HepG2 (cell line): ENCODE results near the gene SMAD6. TPM values are rescaled to one million over a fixed set of nuclear protein-coding genes. Genes with fewer than 3 reads are reported as not detected.

Source experiments
- ATAC-seq: fragments of 200-7000 bp; cut with Tn5 transposase; 3 replicates; pipeline ENCODE4 v1.9.1; 2020; ENCODE audit warnings: mild to moderate bottlenecking, moderate library complexity
- BruUV-seq: library from RNA; stranded (reverse); fragments of 400-500 nt; replicated peaks from 2 replicates; lab custom pipeline; 2021; lab: Mats Ljungman, UMichigan
- CTCF ChIA-PET: fragments of 300-600 bp; formaldehyde crosslinking; extraction: SDS; loops from one replicate; lab custom pipeline; 2021; ENCODE audit warnings: low total read pairs, inconsistent platforms, low intra/inter-chr PET ratio; lab: Yijun Ruan, JAX
- POLR2A ChIA-PET: fragments of 350-600 bp; sonication (Branson Sonifier 250); formaldehyde crosslinking; loops from one replicate; lab custom pipeline; 2020; ENCODE audit warnings: antibody characterized with exemption, inconsistent platforms; lab: Yijun Ruan, JAX
- DNase-seq: peaks from one replicate; pipeline ENCODE4 v3.0.0-alpha.2; 2015; ENCODE audit warnings: low spot score
- FAIRE-seq: peaks from 3 replicates; lab custom pipeline; 2011; peaks lifted over from hg19 to GRCh38; lab: Jason Lieb, UNC
- H2AFZ ChIP-seq: one replicate; pipeline ENCODE4 v1.6.1; 2011; ENCODE audit warnings: low read length, inconsistent platforms
- H3K27ac ChIP-seq: fragments of 300-600 bp; 3 replicates; pipeline ENCODE4 v1.8.0; 2011; ENCODE audit warnings: mixed run types, mild to moderate bottlenecking, mixed read lengths, low read length, inconsistent platforms; ENCODE audit not compliant: insufficient read depth; ENCODE audit errors: extremely low read length
- H3K27me3 ChIP-seq, 2 experiments: fragments of 200-600 bp in 1 of 2; 2 replicates in 1 of 2; 3 replicates in 1 of 2; pipeline versions ENCODE4 v1.6.0 to v1.8.0; 2011; ENCODE audit warnings: low read length in 2 of 2, mild to moderate bottlenecking in 2 of 2, moderate library complexity in 2 of 2, inconsistent platforms in 1 of 2; ENCODE audit not compliant: insufficient read depth in 2 of 2, control insufficient read depth in 1 of 2
- H3K36me3 ChIP-seq, 2 experiments: fragments of 200-600 bp in 1 of 2; replicated peaks in 1 of 2; 2 replicates in 1 of 2; 3 replicates in 1 of 2; pipeline versions ENCODE4 v1.5.1 to v1.8.0; 2011; ENCODE audit warnings: low read length in 2 of 2, inconsistent platforms in 1 of 2; ENCODE audit not compliant: insufficient read depth in 2 of 2, control insufficient read depth in 1 of 2
- H3K4me1 ChIP-seq: 2 replicates; pipeline ENCODE4 v1.5.1; 2012; ENCODE audit warnings: low read length, inconsistent platforms; ENCODE audit not compliant: insufficient read depth
- H3K4me2 ChIP-seq: 2 replicates; pipeline ENCODE4 v1.6.0; 2011; ENCODE audit warnings: low read depth, low read length, inconsistent platforms
- H3K4me3 ChIP-seq, 3 experiments: fragments of 200-600 bp in 1 of 3; sonication (generic), shearing (Covaris generic) in 1 of 3; replicated peaks in 1 of 3; 2 replicates each; pipeline ENCODE4 v1.5.1; 2011 to 2016; ENCODE audit warnings: low read length in 3 of 3, inconsistent platforms in 2 of 3, low read depth in 2 of 3, mild to moderate bottlenecking in 2 of 3, control low read depth in 1 of 3, mixed read lengths in 1 of 3; ENCODE audit not compliant: insufficient read depth in 1 of 3
- H3K79me2 ChIP-seq: one replicate; pipeline ENCODE4 v1.6.1; 2011; ENCODE audit warnings: low read length, inconsistent platforms; ENCODE audit not compliant: insufficient read depth
- H3K9ac ChIP-seq: 2 replicates; pipeline ENCODE4 v1.6.0; 2011; ENCODE audit warnings: mild to moderate bottlenecking, low read depth, low read length, inconsistent platforms; ENCODE audit not compliant: insufficient read depth
- H3K9me3 ChIP-seq: 2 replicates; pipeline ENCODE4 v1.5.1; 2012; ENCODE audit warnings: mild to moderate bottlenecking, low read length
- H4K20me1 ChIP-seq: 2 replicates; pipeline ENCODE4 v1.6.0; 2011; ENCODE audit warnings: inconsistent platforms, mild to moderate bottlenecking, low read length, moderate library complexity; ENCODE audit not compliant: insufficient read depth
- ARID2 ChIP-seq: sonication (generic); formaldehyde crosslinking; IDR thresholded peaks from 2 replicates; pipeline ENCODE4 v1.8.1; 2022; ENCODE audit warnings: mild to moderate bottlenecking, missing genetic modification reagents, borderline replicate concordance
- ASH2L ChIP-seq: fragments of 300-600, 200-600 bp; sonication (generic); IDR thresholded peaks from 2 replicates; pipeline ENCODE4 v1.7.0; 2017; ENCODE audit warnings: low read depth, mild to moderate bottlenecking, moderate library complexity, mixed read lengths, low read length; ENCODE audit not compliant: insufficient read length
- CHD4 ChIP-seq: fragments of 200-600 bp; sonication (generic); IDR thresholded peaks from 2 replicates; pipeline ENCODE4 v1.7.0; 2017; ENCODE audit warnings: mild to moderate bottlenecking, low read length, borderline replicate concordance
- EHMT2 ChIP-seq: fragments of 200-600 bp; sonication (generic); IDR thresholded peaks from 2 replicates; pipeline ENCODE4 v1.7.0; 2017; ENCODE audit warnings: antibody characterized with exemption, low read depth, low read length, borderline replicate concordance
- FOSL1 ChIP-seq: sonication (generic); formaldehyde crosslinking; IDR thresholded peaks from 2 replicates; pipeline ENCODE4 v1.9.0; 2021; ENCODE audit warnings: missing genetic modification reagents, borderline replicate concordance
- HNRNPUL1 ChIP-seq: fragments of 200-400 bp; formaldehyde crosslinking; IDR thresholded peaks from 2 replicates; pipeline ENCODE4 v1.6.1; 2017; ENCODE audit warnings: low read depth, mild to moderate bottlenecking, low read length, moderate library complexity
- IRF2 ChIP-seq: IDR thresholded peaks from 2 replicates; pipeline ENCODE4 v1.6.1; 2018; ENCODE audit warnings: missing genetic modification reagents, missing compliant biosample characterization
- MBD4 ChIP-seq: IDR thresholded peaks from 2 replicates; pipeline ENCODE4 v1.6.1; 2012; ENCODE audit warnings: low read length, inconsistent platforms, borderline replicate concordance
- MLLT10 ChIP-seq: sonication (generic); formaldehyde crosslinking; IDR thresholded peaks from 2 replicates; pipeline ENCODE4 v1.4.0; 2020; ENCODE audit warnings: missing genetic modification reagents
- NRL ChIP-seq: sonication (generic); formaldehyde crosslinking; IDR thresholded peaks from 2 replicates; pipeline ENCODE4 v1.5.0; 2020; ENCODE audit warnings: missing genetic modification reagents, mild to moderate bottlenecking, moderate library complexity, borderline replicate concordance
- RXRA ChIP-seq: sonication (generic); formaldehyde crosslinking; IDR thresholded peaks from 2 replicates; pipeline ENCODE4 v1.5.1; 2020; ENCODE audit warnings: missing genetic modification reagents
- ZBTB3 ChIP-seq: sonication (generic); formaldehyde crosslinking; IDR thresholded peaks from 2 replicates; pipeline ENCODE4 v1.4.0; 2020; ENCODE audit warnings: low read depth, mild to moderate bottlenecking, moderate library complexity, missing genetic modification reagents, borderline replicate concordance
- ZNF205 ChIP-seq: IDR thresholded peaks from 2 replicates; pipeline ENCODE4 v1.6.1; 2018; ENCODE audit warnings: missing biosample characterization, missing genetic modification reagents
- ZNF530 ChIP-seq: sonication (generic); formaldehyde crosslinking; IDR thresholded peaks from 2 replicates; pipeline ENCODE4 v1.5.0; 2020; ENCODE audit warnings: low read depth, mild to moderate bottlenecking, missing genetic modification reagents
- WGBS: methylation state at CpG from one replicate; pipeline ENCODE4 v1.1.6; 2017; ENCODE audit warnings: low lambda C conversion rate; 5-methylcytosine and 5-hydroxymethylcytosine counted together
- in situ Hi-C: cut with HindIII; loops from 2 replicates; pipeline ENCODE4 v1.10.0; 2017; ENCODE audit warnings: low pct_unique_long_range_greater_than_20kb; ENCODE audit not compliant: extremely low pct_ligation_motif_present
- intact Hi-C: fragments of 100-400 bp; cut with micrococcal nuclease; formaldehyde crosslinking; loops from one replicate; pipeline ENCODE4 v1.10.0; 2022; ENCODE audit not compliant: unreplicated experiment
- polyA plus RNA-seq, 8 experiments: library from polyadenylated mRNA; depleted of rRNA in 3 of 8; stranded (reverse) in 7 of 8; unstranded in 1 of 8; fragments of >200 nt; fragmentation: Illumina TruSeq in 4 of 8; extraction: Trizol in 4 of 8; gene quantifications; 2 replicates each; pipeline versions ENCODE4 v1.2.1 to v1.2.3, GENCODE V29; 2011 to 2016; ENCODE audit warnings: low read depth in 4 of 8, missing spikeins in 1 of 8, mixed read lengths in 1 of 8; ENCODE audit not compliant: insufficient read depth in 1 of 8
- total RNA-seq, 5 experiments: library from RNA; depleted of rRNA; stranded (reverse); fragments of >200 nt; fragmentation: Illumina TruSeq; extraction: Trizol; gene quantifications; 2 replicates each; pipeline ENCODE4 v1.2.3, GENCODE V29; 2016; ENCODE audit warnings: low read depth in 1 of 5
- TF ChIP-seq, protein P1 (sequence below): sonication (generic); formaldehyde crosslinking; IDR thresholded peaks from 2 replicates; pipeline ENCODE4 v1.8.1; 2023; ENCODE audit warnings: mild to moderate bottlenecking, missing genetic modification reagents, borderline replicate concordance
- TF ChIP-seq, protein P2 (sequence below): IDR thresholded peaks from 2 replicates; pipeline ENCODE4 v1.6.1; 2012; ENCODE audit warnings: low read length, improper control_type of control experiment
- TF ChIP-seq, protein P3 (sequence below): sonication (generic); formaldehyde crosslinking; IDR thresholded peaks from 2 replicates; pipeline ENCODE4 v1.8.1; 2023; ENCODE audit warnings: mild to moderate bottlenecking, missing genetic modification reagents

SMAD6 gene
- total and polyA plus RNA-seq, 2 of the 13 experiments (the other 11 are each of a cell fraction or from before 2014, with no cell fraction given): 3.3 to 4.4 TPM

DNA sequence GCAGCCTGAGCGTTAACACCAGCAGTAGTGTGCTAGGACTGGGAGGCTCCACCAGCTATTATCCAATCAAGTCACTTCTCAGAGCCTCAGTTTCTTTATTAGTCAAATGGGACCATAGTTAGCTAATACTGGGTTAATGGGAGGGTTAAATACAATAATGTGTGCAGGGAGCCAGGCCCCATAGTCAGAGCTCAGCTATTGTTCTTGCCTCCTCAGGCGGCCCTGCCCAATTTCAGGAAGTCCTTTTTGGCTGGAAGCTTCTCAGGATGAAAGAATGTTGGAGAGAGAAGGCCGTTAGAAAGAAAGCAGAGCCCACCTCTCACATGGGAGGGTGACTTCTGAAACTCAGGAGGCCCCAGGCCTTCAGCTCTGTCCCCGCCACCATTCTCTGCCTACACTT lies 39.5 kb upstream of the SMAD6 start:
- Histone ChIP-seq H3K27me3 (no peaks in the 10 kb centered on the region), H3K9ac (no peak overlapping the region)
- DNase-seq: no peak
- no peak for TF ChIP-seq ZNF530 (CRISPR knock-in tag)
- TF ChIP-seq MBD4: no peak
- TF ChIP-seq, protein P1, sequence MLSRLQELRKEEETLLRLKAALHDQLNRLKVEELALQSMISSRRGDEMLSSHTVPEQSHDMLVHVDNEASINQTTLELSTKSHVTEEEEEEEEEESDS (CRISPR knock-in tag): no peak
- TF ChIP-seq RXRA (CRISPR knock-in tag): no peak
- no peak for TF ChIP-seq MLLT10
- TF ChIP-seq HNRNPUL1: no peak
- no peak for TF ChIP-seq FOSL1
- TF ChIP-seq ZBTB3 (CRISPR knock-in tag): no peak
- TF ChIP-seq, all 625 proteins: peak for 0
- no peak overlapping the region for H2AFZ ChIP-seq
- no peak overlapping the region for H3K4me3 ChIP-seq
- no peaks in the 10 kb centered on the region for H3K79me2 ChIP-seq
- in situ Hi-C loops: no loop called here
- no peaks in the 10 kb centered on the region for H3K9me3 ChIP-seq
- FAIRE-seq (no peak), ATAC-seq (no peak)
- CTCF ChIA-PET: no interaction called here
- no peaks in the 10 kb centered on the region for H3K36me3 ChIP-seq
- 59% methylated on average over 3 of the region's 4 CpGs for WGBS
- POLR2A ChIA-PET: no interaction called here
- no peak overlapping the region for H3K27ac ChIP-seq
- H3K4me1 ChIP-seq: peaks cover 15% of the 10 kb centered on the region
- intact Hi-C loops: no loop called here
- no peaks in the 10 kb centered on the region for H4K20me1 ChIP-seq
- H3K4me2 ChIP-seq: no peak overlapping the region
- no TSS peak for BruUV-seq

DNA sequence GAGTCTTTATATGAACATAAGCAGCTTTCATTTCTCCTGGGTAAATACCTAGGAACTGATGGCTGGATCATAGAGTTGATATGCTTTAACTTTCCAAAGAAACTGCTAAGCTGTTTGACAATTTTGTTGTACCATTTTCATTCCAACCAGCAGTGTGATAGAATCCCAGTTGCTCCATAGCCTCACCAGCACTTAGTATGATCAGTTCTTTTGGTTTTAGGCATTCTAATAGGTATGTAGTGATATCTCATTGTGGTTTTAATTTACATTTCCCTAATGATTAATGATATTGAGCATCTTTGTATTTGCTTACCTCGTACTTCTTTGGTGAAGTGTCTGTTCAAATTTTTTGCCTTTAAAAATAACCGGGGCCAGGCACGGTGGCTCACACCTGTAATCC lies 38.4 kb upstream of the SMAD6 start:
- no peak for FAIRE-seq
- no TSS peak for BruUV-seq
- Histone ChIP-seq H4K20me1 (no peaks in the 10 kb centered on the region), H3K4me3 (no peak overlapping the region), H3K79me2 (no peaks in the 10 kb centered on the region), H3K9me3 (no peaks in the 10 kb centered on the region), H3K36me3 (no peaks in the 10 kb centered on the region), H2AFZ (no peak overlapping the region), H3K27ac (no peak overlapping the region), H3K27me3 (no peaks in the 10 kb centered on the region), H3K9ac (no peak overlapping the region), H3K4me2 (no peak overlapping the region), H3K4me1 (peaks cover 15% of the 10 kb centered on the region)
- intact Hi-C loops: no loop called here
- no peak for DNase-seq
- ATAC-seq: no peak
- 74% methylated on average over 3 of the region's 3 CpGs for WGBS
- ChIA-PET CTCF (no interaction called here), POLR2A (no interaction called here)
- in situ Hi-C loops: no loop called here
- no peak for TF ChIP-seq EHMT2
- no peak for TF ChIP-seq CHD4
- no peak for TF ChIP-seq NRL (CRISPR knock-in tag)
- TF ChIP-seq, protein P2, sequence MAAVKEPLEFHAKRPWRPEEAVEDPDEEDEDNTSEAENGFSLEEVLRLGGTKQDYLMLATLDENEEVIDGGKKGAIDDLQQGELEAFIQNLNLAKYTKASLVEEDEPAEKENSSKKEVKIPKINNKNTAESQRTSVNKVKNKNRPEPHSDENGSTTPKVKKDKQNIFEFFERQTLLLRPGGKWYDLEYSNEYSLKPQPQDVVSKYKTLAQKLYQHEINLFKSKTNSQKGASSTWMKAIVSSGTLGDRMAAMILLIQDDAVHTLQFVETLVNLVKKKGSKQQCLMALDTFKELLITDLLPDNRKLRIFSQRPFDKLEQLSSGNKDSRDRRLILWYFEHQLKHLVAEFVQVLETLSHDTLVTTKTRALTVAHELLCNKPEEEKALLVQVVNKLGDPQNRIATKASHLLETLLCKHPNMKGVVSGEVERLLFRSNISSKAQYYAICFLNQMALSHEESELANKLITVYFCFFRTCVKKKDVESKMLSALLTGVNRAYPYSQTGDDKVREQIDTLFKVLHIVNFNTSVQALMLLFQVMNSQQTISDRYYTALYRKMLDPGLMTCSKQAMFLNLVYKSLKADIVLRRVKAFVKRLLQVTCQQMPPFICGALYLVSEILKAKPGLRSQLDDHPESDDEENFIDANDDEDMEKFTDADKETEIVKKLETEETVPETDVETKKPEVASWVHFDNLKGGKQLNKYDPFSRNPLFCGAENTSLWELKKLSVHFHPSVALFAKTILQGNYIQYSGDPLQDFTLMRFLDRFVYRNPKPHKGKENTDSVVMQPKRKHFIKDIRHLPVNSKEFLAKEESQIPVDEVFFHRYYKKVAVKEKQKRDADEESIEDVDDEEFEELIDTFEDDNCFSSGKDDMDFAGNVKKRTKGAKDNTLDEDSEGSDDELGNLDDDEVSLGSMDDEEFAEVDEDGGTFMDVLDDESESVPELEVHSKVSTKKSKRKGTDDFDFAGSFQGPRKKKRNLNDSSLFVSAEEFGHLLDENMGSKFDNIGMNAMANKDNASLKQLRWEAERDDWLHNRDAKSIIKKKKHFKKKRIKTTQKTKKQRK: no peak
- no peak for TF ChIP-seq ZNF205
- no peak for TF ChIP-seq IRF2 (CRISPR knock-in tag)
- no peak for TF ChIP-seq ARID2 (CRISPR knock-in tag)
- TF ChIP-seq, protein P3, sequence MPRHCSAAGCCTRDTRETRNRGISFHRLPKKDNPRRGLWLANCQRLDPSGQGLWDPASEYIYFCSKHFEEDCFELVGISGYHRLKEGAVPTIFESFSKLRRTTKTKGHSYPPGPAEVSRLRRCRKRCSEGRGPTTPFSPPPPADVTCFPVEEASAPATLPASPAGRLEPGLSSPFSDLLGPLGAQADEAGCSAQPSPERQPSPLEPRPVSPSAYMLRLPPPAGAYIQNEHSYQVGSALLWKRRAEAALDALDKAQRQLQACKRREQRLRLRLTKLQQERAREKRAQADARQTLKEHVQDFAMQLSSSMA (CRISPR knock-in tag): no peak
- TF ChIP-seq ASH2L: no peak
